ENCODE measurements around the gene CBL.

GRCh38 chr11:119335655-119336543 lies 129.8 kb downstream of the CBL start:
- TF ChIP-seq CTCF (IDR thresholded peaks at IDR 0.05) (no peak), POLR2A (IDR thresholded peaks at IDR 0.05) (no peak)
